HCT116 (cell line): ENCODE results near the gene ATP6V1B1. TPM values are rescaled to one million over a fixed set of nuclear protein-coding genes. Genes with fewer than 3 reads are reported as not detected.

Experiments
- ATAC-seq: fragments of 200-7000 bp; cut with Tn5 transposase; 2 replicates; pipeline ENCODE4 v1.9.1; 2020; ENCODE audit warnings: mild to moderate bottlenecking, moderate library complexity
- BruUV-seq: library from RNA; stranded (reverse); fragments of 400-500 nt; replicated peaks from 2 replicates; lab custom pipeline; 2021; lab: Mats Ljungman, UMichigan
- CTCF ChIA-PET: fragments of 300-600 bp; sonication (Branson Sonifier 250); formaldehyde crosslinking; loops from one replicate; lab custom pipeline; 2021; ENCODE audit warnings: antibody characterized with exemption; lab: Charles Lee
- POLR2A ChIA-PET: fragments of 300-600, 350-600 bp; sonication (Branson Sonifier 250); formaldehyde crosslinking; loops from one replicate; lab custom pipeline; 2021; ENCODE audit warnings: antibody characterized with exemption; lab: Charles Lee
- RAD21 ChIA-PET, 2 experiments: fragments of 300-600 bp; sonication (Branson Sonifier 250); formaldehyde crosslinking; loops; one replicate each; lab custom pipeline; 2023; ENCODE audit warnings: low total read pairs in 2 of 2; ENCODE audit not compliant: uncharacterized antibody in 2 of 2, unreplicated experiment in 2 of 2, low non-redundant PET in 1 of 2; lab: Charles Lee
- DNase-seq: peaks from one replicate; pipeline ENCODE4 v3.0.0-alpha.2; 2010; ENCODE audit warnings: low read depth, low spot score
- H2AFZ ChIP-seq: fragments of 200-600 bp; shearing (Covaris generic), sonication (generic); 2 replicates; pipeline ENCODE4 v1.6.1; 2017; ENCODE audit warnings: low read depth, mixed run types, mixed read lengths, antibody characterized with exemption, low read length; ENCODE audit not compliant: poor library complexity, severe bottlenecking
- H3K27ac ChIP-seq: 2 replicates; pipeline ENCODE4 v1.5.1; 2012; ENCODE audit warnings: low read depth, low read length
- H3K27me3 ChIP-seq: fragments of 200-600 bp; sonication (generic); 2 replicates; pipeline ENCODE4 v1.6.1; 2016; ENCODE audit warnings: mixed run types, low read length, mixed read lengths; ENCODE audit not compliant: insufficient read depth
- H3K36me3 ChIP-seq, 2 experiments: fragments of 200-500 bp in 1 of 2; fragments of 200-600 bp in 1 of 2; sonication (Bioruptor generic) in 1 of 2; sonication (generic) in 1 of 2; 2 replicates each; pipeline versions ENCODE4 v1.5.1 to v1.6.1; 2014 to 2016; ENCODE audit warnings: low read length in 2 of 2, inconsistent platforms in 1 of 2, mixed read lengths in 1 of 2, mixed run types in 1 of 2; ENCODE audit not compliant: insufficient read depth in 2 of 2, control insufficient read depth in 1 of 2
- H3K4me1 ChIP-seq, 2 experiments: fragments of 200-600 bp in 1 of 2; sonication (generic) in 1 of 2; 2 replicates each; pipeline versions ENCODE4 v1.5.1 to v1.6.1; 2012 to 2017; ENCODE audit warnings: low read length in 2 of 2, inconsistent platforms in 1 of 2, mild to moderate bottlenecking in 1 of 2, mixed read lengths in 1 of 2, mixed run types in 1 of 2, moderate library complexity in 1 of 2; ENCODE audit not compliant: insufficient read depth in 2 of 2, control insufficient read depth in 1 of 2
- H3K4me2 ChIP-seq: fragments of 200-600 bp; sonication (generic); 2 replicates; pipeline ENCODE4 v1.6.1; 2017; ENCODE audit warnings: mixed run types, low read length, mixed read lengths
- H3K4me3 ChIP-seq, 2 experiments: fragments of 200-600 bp in 1 of 2; sonication (generic) in 1 of 2; replicated peaks in 1 of 2; 2 replicates each; pipeline ENCODE4 v1.5.1; 2011 to 2016; ENCODE audit warnings: low read length in 2 of 2, control low read depth in 1 of 2, low read depth in 1 of 2, mild to moderate bottlenecking in 1 of 2, mixed read lengths in 1 of 2, mixed run types in 1 of 2
- H3K79me2 ChIP-seq: fragments of 200-600 bp; sonication (generic); 2 replicates; pipeline ENCODE4 v1.6.1; 2017; ENCODE audit warnings: mild to moderate bottlenecking, mixed run types, low read length, moderate library complexity, mixed read lengths; ENCODE audit not compliant: insufficient read depth
- H3K9ac ChIP-seq: fragments of 200-600 bp; sonication (generic); 2 replicates; pipeline ENCODE4 v1.6.1; 2016; ENCODE audit warnings: low read length, mixed read lengths
- H3K9me2 ChIP-seq: fragments of 200-600 bp; sonication (generic), shearing (Covaris generic); 2 replicates; pipeline ENCODE4 v1.6.1; 2017; ENCODE audit warnings: mixed run types, mild to moderate bottlenecking, moderate library complexity; ENCODE audit not compliant: insufficient read depth
- H3K9me3 ChIP-seq, 2 experiments: fragments of 200-500 bp in 1 of 2; fragments of 200-600 bp in 1 of 2; sonication (Bioruptor generic) in 1 of 2; sonication (generic) in 1 of 2; 2 replicates each; pipeline ENCODE4 v1.6.1; 2014 to 2017; ENCODE audit warnings: low read length in 2 of 2, mixed read lengths in 2 of 2, inconsistent platforms in 1 of 2, low read depth in 1 of 2, mild to moderate bottlenecking in 1 of 2, mixed run types in 1 of 2, moderate library complexity in 1 of 2; ENCODE audit not compliant: control insufficient read depth in 1 of 2, insufficient read depth in 1 of 2
- H4K20me1 ChIP-seq: fragments of 200-600 bp; sonication (generic), shearing (Covaris generic); 2 replicates; pipeline ENCODE4 v1.6.1; 2017; ENCODE audit warnings: mixed run types, mild to moderate bottlenecking, moderate library complexity; ENCODE audit not compliant: insufficient read depth
- CBX3 ChIP-seq: IDR thresholded peaks from 2 replicates; pipeline ENCODE4 v1.6.1; 2012; ENCODE audit warnings: low read depth
- CTCF ChIP-seq, 3 experiments: fragments of 200-600 bp in 1 of 3; sonication (generic) in 1 of 3; IDR thresholded peaks in 2 of 3; conservative IDR thresholded peaks in 1 of 3; 2 replicates each; pipeline ENCODE4 v1.5.1; 2012 to 2017; ENCODE audit warnings: low read depth in 2 of 3, low read length in 2 of 3, antibody characterized with exemption in 1 of 3, borderline replicate concordance in 1 of 3, control low read depth in 1 of 3, mild to moderate bottlenecking in 1 of 3, mixed read lengths in 1 of 3, mixed run types in 1 of 3, moderate library complexity in 1 of 3; ENCODE audit not compliant: insufficient read depth in 1 of 3
- EGR1 ChIP-seq: IDR thresholded peaks from 2 replicates; pipeline ENCODE4 v1.6.1; 2012; ENCODE audit warnings: low read depth
- EZH2 ChIP-seq: fragments of 200-600 bp; sonication (generic); IDR thresholded peaks from 2 replicates; pipeline ENCODE4 v1.6.1; 2017; ENCODE audit warnings: antibody characterized with exemption, mixed run types
- EZH2phosphoT487 ChIP-seq: fragments of 200-600 bp; IDR thresholded peaks from 2 replicates; pipeline ENCODE4 v1.6.1; 2018; ENCODE audit warnings: antibody characterized with exemption, borderline replicate concordance
- FOSL1 ChIP-seq: IDR thresholded peaks from 2 replicates; pipeline ENCODE4 v1.6.1; 2012; ENCODE audit warnings: low read depth
- JUND ChIP-seq: IDR thresholded peaks from 2 replicates; pipeline ENCODE4 v1.6.1; 2012
- POLR2AphosphoS5 ChIP-seq: IDR thresholded peaks from 2 replicates; pipeline ENCODE4 v1.6.1; 2011; ENCODE audit warnings: mild to moderate bottlenecking, low read depth, low read length, moderate library complexity
- SIN3A ChIP-seq: IDR thresholded peaks from 2 replicates; pipeline ENCODE4 v1.6.1; 2012; ENCODE audit warnings: low read depth
- SP1 ChIP-seq: IDR thresholded peaks from 2 replicates; pipeline ENCODE4 v1.6.1; 2012; ENCODE audit warnings: low read depth
- YY1 ChIP-seq: IDR thresholded peaks from 2 replicates; pipeline ENCODE4 v1.6.1; 2011; ENCODE audit warnings: low read length, low read depth, moderate library complexity, mild to moderate bottlenecking; ENCODE audit not compliant: insufficient replicate concordance; ENCODE audit errors: extremely low read depth
- ZBTB33 ChIP-seq: IDR thresholded peaks from 2 replicates; pipeline ENCODE4 v1.6.1; 2011; ENCODE audit warnings: mild to moderate bottlenecking, low read length, moderate library complexity; ENCODE audit not compliant: insufficient replicate concordance; ENCODE audit errors: extremely low read depth
- ZFX ChIP-seq: fragments of 450-650 bp; IDR thresholded peaks from 2 replicates; pipeline ENCODE4 v1.6.1; 2017
- ZNF274 ChIP-seq: fragments of 200-500 bp; sonication (Bioruptor generic); IDR thresholded peaks from 2 replicates; pipeline ENCODE4 v1.6.1; 2014; ENCODE audit warnings: mild to moderate bottlenecking, low read depth, low read length, inconsistent platforms
- intact Hi-C: fragments of 100-400 bp; cut with micrococcal nuclease; formaldehyde crosslinking; loops from 2 replicates; pipeline ENCODE4 v1.10.0; 2022
- total RNA-seq: library from RNA; stranded (reverse); gene quantifications from one replicate; pipeline ENCODE4 v1.2.1, GENCODE V29; 2021; ENCODE audit not compliant: unreplicated experiment

The ATP6V1B1 gene
- total RNA-seq, 1 experiment from 2014 or later = 0.74 TPM

- CTCF ChIA-PET = interaction anchor here (0.7 kb wide), 1 partner anchor 11 kb away, joined by 3 read pairs; no protein-coding TSS in a partner anchor
- H3K4me3 ChIP-seq = no peak overlapping the region
- no peaks in the 10 kb centered on the region for H3K9me2 ChIP-seq
- TF ChIP-seq EZH2phosphoT487 (no peak), EGR1 (no peak), FOSL1 (no peak), ZNF274 (no peak), SP1 (no peak), ZFX (no peak), CTCF (IDR thresholded peaks at IDR 0.05 in 2 of 3, conservative IDR thresholded peaks at IDR 0.05 in 1 of 3; ENCODE audit: borderline replicate concordance in 1 of 3, insufficient read depth in 1 of 3, low read depth in 2 of 3, low read length in 2 of 3) (no peak), ZBTB33 (no peak), SIN3A (no peak), EZH2 (no peak), JUND (no peak), CBX3 (no peak), YY1 (no peak), POLR2AphosphoS5 (no peak)
- TF ChIP-seq, all 23 proteins: peak for 0
- H3K9ac ChIP-seq = no peak overlapping the region
- DNase-seq (no peak), ATAC-seq (no peak)
- H3K9me3 ChIP-seq = no peaks in the 10 kb centered on the region
- no peaks in the 10 kb centered on the region for H3K4me1 ChIP-seq
- H3K27me3 ChIP-seq = no peaks in the 10 kb centered on the region
- H2AFZ ChIP-seq = no peak overlapping the region
- intact Hi-C loops = no loop called here
- H4K20me1 ChIP-seq = no peaks in the 10 kb centered on the region
- no TSS peak for BruUV-seq
- no peak overlapping the region for H3K27ac ChIP-seq
- RAD21 ChIA-PET = no interaction called here
- H3K4me2 ChIP-seq = no peak overlapping the region
- no peaks in the 10 kb centered on the region for H3K36me3 ChIP-seq
- POLR2A ChIA-PET = no interaction called here
- H3K79me2 ChIP-seq = no peaks in the 10 kb centered on the region
These were observed 4.2 kb upstream of the ATP6V1B1 start for GRCh38 chr2:70931376-70932000.
